RCC 7860 (cell line): ENCODE measurements around the gene C15orf62.

Experiments used
- DNase-seq: peaks from one replicate; pipeline ENCODE4 v3.0.0-alpha.2; 2015; ENCODE audit warnings: low spot score
- FAIRE-seq: peaks from 2 replicates; lab custom pipeline; 2012; peaks lifted over from hg19 to GRCh38; lab: Jason Lieb, UNC

C15orf62 gene

DNA sequence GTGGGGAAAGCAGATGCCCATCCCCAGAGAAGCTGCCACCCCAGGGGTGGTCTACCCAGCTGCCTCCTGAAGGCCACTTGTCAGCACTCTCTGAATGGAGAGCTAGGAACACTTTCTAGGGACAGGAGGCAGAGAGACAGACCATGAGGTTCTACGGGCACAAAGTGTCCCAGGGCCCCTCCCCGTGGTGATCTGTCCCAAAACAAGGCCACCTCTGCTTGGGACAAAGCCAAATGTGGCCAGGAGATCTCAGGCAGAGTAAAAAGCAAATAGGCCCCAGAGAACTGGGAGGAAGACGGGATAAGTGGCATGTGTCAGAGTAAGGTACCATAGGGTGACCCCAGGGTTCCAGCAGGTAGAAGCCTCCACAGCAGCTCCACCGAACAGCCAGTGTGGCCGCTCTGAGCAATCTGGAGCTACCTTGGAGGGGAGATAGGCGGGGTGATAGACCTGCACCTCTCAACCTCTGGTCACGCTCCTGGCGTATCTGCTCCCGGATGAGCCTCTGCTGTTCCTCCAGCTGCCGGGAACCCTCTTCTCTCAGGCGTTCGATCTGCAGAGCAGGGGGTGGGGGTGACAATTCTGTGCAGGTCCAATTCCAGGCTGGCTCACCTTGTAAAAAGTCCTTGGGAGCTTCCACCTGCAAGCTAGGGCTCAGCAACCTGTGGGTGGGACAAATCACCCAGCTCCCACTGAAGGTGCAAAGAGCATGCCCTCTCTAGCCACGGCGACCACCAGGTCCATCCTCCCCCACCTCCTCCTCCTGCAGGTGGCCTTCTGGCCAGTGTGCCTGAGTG, 6.2 kb downstream of the C15orf62 start:
- DNase-seq (no peak), FAIRE-seq (no peak)

DNA sequence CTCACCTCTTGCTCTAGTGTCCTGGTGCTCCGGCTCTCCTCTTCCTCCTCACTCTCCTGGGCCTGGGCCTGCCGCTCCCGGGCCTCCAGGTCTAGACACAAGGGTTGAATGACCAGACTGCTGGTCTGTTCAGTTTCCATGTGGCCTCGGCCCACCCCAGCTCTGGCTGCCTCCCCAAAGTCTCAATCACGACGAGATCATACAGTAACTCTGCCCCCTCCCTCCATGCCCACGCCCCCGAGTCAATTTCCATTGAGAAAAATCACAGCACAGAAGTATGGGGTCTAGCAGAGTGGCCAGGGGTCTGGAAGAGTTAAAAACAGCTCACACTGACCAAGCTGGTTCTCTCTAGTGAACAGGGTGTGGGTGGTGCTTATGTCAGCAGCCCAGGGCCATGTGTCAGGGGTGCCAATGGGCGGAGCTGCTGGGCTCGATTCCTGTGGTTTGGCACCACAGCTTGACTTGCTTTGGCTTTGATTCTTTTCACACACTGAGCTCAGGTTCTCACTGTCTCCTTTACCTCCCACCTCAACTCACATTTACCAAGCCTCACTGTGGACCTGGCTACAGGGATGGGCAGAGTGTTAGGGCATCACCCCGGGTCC, 6.9 kb downstream of the C15orf62 start:
- peak; percentile 17 for FAIRE-seq
- no peak for DNase-seq

DNA sequence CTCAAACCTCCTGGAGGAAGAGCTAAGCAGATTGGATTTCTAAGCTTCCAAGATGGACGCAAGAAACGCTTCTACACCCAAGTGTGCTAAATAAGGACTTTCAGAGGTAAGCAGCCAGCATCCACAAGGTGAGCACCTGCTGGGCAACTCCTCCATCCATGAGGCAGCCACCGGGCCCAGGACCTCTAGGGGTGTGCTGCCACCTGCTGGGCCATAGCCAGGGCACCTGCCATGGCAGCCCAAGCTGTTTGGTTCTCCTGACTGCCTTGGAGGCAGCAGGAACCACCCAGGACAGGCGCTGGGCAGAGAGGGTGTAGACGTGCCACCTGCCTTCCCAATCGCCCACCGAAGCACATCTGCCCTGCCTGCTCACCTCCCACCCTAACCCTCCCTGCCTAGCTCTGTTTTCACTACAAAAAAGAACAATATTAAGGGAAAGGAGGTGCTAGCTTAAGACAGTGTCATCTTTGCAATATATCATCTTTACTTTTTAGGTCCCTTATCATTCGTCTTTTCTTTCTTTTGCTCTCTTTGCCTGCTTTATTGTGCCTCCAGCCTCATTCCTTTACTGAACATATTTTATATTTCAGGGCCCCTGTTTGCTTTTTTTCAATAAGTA, 12.9 kb downstream of the C15orf62 start:
- DNase-seq = peak; percentile 36
- FAIRE-seq = no peak

DNA sequence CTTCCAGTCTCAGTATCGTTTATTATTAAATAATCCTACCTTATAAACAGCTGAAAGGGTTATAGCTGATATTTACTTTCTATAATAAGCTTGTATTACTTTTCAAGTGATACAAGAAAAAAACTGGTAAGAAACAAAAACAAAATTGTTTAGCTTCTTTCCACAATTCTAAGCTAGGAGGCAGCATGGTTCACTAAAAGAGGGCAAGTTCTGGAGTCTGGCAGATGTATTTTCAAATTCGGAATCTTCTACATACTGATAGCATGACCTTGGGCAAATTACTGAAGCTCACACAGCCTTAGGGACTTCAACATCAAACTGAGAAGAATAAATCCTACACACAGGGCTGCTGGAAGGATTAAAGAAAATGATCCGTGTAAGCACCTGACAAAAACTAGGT, 15.4 kb downstream of the C15orf62 start:
- no peak for FAIRE-seq
- DNase-seq = no peak

DNA sequence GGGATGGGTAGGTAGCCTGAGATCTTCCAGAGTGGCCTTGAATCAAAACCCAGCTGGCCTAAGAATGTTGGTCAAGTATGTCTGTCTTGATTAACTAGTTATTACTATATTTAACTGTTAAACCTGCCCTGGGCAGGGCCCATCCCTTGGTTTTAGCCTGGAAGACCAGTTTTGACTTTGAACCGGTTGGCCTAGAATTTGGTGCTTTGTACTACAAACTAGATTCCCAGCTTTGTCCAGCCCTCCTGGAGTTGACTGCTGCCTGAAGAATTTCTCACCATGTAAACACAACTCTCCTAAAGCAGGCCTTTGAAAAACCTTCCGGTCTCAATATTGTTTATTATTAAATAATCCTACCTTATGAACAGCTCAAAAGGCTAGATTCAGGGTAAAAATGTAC, 16.0 kb downstream of the C15orf62 start:
- no peak for DNase-seq
- no peak for FAIRE-seq

DNA sequence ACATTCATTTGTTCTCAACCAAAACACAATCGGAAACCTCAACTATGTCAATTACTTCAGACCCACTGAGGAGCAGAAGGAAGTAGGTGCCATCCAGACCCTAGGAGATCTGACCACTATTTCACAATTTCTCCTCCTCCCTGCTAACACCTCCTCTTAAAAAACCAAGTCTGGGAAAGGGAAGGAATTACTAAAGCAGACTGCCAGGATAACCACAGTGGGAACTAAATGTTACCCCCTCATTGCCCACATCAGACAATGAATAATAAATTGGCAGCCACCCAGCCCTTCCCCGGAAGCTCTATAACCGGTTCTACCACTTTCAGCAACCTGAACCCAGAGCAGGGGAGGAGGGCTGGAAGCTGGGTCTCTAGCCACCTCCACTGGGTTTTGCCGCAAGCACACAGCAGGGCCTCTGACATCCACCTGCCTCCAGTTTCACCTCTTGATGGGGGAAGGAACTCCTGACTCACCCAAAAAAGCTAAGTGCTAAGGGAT, 17.6 kb downstream of the C15orf62 start:
- DNase-seq (peak; percentile 80), FAIRE-seq (peak; percentile 82)

DNA sequence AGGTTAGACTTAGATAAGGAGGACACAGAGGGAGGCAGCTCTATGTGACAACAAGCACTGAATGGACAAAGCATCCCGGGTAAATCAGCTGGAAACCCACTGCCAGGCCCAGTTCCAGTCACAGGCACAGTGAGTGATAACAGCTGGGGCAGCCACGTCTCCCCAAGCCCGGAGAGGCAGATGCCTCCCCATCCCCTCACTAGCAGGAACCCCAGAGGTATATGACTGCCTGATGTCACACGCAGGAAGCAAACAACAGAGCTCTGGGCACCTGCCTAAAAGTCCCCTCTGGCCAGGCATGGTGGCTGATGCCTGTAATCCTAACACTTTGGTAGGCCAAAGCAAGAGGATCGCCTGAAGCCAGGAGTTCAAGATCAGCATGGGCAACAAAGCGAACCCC, 18.2 kb downstream of the C15orf62 start:
- no peak for DNase-seq
- FAIRE-seq = no peak

DNA sequence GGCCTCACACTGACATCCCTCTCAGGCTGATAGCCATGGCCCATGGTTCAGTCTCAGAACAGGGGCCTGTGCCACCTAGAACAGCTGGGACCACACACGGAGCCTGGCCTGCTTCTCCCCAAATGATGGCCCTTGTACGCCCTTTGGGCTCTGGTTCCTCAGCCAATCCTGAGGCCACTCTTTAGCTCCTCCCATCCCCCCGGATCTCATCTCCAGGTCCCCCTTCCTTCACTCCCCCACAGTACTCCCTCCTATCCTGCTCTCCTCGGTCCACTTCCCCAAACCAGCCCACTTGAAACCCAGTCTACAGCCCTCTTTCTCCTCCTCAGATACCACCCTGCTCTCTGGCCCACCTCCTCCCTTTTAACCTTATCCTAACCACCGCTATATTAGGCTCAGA, 19.3 kb downstream of the C15orf62 start:
- no peak for DNase-seq
- no peak for FAIRE-seq

DNA sequence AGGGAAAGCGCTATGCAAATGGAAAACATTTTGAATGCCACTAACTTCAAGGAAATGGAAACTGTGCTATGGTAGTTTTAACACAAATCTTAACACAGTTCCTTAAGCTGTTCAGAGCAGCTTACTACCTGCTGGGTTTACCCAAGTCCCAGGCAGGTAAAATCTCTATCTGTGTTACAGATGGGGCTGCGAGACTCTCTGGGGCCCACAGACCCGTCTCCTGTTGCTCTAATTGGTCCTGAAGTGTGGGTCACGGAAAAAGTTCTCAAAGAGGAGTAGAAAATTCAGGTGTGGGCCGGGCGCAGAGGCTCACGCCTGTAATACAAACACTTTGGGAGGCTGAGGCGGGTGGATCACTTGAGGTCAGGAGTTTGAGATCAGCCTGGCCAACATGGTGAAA, 20.2 kb downstream of the C15orf62 start:
- FAIRE-seq (no peak), DNase-seq (no peak)

DNA sequence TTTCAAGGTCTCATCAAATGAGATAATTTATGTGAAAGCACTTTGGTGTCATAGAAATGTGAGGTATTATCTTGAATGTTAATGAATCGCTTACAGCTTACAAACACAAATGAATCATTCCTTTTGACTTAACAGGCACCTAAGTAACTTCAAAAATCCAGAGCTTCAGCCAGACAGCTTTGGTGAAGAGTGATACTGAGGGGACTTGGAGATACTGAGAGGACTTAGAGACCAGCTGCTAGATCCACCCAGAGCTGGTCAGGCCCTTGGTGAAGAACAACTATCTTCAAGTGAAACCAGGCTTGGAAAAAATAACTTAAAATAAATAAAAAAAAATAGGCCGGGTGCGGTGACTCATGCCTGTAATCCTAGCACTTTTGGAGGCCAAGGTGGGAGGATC, 20.9 kb downstream of the C15orf62 start:
- no peak for DNase-seq
- FAIRE-seq = no peak

DNA sequence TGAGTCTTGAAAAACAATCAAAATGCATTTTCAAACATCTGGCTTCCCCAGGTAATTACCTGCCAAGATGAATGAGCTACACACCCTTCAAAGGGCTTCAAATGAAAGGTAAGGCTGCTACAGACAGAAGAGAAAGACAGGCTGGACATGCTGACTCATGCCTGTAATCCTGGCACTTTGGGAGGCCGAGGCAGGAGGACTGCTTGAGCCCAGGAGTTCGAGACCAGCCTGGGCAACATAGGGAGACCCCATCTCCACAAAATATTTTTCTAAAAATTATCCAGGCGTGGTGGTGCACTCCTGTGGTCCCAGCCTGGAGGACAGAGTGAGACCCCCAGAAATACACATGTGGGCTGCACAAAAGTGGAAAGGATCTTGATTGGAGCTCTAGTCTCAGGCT, 22.6 kb downstream of the C15orf62 start:
- FAIRE-seq (no peak), DNase-seq (no peak)

DNA sequence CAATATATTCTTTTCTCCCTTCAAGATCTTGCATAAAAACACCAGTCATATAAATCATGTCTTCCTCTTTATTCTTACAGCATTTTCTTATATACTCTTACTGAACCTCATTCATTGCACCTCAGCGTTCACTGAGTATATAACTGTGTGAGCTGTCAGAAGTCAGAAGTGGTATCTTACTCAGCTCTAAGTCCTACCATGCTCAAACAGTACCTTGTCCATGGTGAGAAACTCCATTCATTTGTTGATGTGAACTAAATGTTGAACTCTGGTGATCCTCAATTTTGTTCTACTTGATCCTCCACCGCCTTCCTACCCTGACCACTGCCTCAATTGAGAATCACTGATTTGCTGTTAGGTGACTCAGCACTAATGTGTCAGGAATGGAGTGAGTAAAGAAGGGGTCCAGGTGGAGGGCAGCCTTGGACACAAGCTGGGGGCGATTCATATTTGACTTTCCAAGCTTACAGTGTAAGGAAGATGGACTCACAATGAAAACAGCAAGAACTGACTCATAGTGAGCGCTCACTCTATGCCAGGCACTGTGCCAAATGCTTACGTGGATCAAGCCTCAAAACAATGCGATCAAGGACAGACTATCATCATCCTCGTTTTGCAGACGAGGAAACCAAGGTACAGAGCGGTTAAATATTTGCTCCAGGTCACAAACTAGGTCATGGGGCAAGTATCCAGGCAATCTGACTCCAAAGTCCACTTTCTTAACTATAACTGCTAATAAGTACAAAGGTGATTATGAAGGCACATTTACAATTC, 23.6 kb downstream of the C15orf62 start:
- DNase-seq (peak; percentile 92), FAIRE-seq (peak; percentile 86)

DNA sequence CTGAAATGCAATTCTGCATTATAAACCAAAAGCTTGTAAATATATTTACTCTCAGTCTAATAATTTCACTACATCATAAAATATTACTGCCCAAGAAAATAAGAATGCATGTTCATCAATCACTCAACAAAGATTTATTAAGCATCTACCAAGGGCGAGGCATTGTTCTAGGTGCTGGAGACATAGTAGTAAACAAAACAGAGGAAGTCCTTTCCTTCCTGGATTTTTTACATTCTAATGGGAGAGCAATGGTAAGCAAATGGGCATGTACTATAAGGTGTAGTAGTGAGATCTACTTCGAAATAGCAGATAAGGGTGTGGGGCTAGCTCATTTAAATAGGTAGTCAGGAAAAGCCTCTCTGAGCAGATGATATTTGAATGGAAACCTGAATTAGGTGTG, 26.3 kb downstream of the C15orf62 start:
- DNase-seq (no peak), FAIRE-seq (no peak)

DNA sequence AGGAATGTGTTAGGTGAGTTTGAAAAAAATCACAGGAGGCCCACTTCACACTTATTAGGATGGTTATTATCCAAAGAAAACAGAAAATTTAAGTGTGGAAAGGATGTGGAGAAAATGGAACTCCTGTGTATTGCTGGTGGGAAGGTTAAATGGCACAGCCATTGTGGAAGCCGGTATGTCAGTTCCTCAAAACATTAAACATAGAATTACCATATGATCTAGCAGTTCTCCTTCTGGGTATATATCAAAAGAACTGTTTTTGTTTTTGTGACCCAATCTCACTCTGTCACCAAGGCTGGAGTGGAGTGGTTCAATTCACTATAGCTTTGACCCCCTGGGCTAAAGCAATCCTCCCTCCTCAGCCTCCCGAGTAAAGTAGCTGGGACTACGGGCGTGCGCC, 26.7 kb downstream of the C15orf62 start:
- FAIRE-seq (no peak), DNase-seq (no peak)

DNA sequence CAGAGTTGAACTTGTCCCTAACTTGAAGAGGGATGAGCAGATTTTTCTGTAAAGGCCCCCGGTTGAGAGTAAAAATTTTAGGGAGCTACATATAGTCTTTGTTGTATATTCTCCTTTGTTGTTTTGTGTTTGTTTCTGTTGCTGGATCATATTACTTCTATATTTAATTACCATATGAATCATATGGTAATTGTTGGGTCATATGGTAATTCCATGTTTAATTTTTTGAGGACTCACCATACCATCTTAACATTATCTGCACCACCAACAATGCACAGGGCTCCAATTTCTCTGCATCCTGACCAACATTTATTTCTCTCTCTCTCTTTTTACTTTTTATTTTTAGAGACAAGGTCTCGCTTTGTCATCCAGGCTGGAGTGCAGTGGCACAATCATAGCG, 29.7 kb downstream of the C15orf62 start:
- no peak for DNase-seq
- no peak for FAIRE-seq

DNA sequence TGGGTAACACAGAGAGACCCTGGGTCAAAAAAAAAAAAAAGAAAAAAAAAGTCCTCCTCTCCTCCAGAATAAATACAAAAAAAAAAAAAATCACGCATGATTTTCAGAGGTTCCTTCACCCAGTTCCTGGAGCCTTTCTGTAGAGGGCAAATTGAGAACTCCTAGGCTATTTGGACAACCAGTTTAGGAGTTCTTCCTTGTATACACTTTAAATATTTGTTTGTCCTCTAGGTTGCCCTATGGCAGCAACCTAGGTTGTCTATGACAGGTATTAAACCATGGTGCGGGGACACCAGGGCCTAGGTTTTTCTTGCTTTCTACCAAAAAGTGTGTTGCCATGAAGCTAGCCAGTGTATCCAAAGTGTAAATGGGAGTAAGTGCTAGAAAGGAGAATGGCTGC, 33.3 kb downstream of the C15orf62 start:
- no peak for FAIRE-seq
- DNase-seq = no peak

DNA sequence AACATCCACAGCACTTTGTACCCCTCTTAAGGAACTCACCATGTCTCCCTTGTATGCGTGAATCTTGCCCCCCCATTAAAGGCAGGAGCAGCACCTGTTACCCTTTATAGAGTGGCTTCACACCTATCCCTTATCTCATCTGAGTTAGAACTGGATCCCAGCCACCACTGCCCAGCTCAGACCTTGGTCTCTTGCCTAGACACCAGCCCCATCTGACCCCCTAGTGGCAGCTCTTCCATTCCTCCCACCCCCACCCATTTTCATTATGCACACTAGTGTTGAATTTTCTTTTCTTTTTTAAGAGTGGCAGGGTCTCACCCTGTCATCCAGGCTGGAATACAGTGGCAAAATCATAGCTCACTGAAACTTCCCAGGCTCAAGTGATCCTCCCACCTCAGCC, 33.9 kb downstream of the C15orf62 start:
- FAIRE-seq (no peak), DNase-seq (no peak)

DNA sequence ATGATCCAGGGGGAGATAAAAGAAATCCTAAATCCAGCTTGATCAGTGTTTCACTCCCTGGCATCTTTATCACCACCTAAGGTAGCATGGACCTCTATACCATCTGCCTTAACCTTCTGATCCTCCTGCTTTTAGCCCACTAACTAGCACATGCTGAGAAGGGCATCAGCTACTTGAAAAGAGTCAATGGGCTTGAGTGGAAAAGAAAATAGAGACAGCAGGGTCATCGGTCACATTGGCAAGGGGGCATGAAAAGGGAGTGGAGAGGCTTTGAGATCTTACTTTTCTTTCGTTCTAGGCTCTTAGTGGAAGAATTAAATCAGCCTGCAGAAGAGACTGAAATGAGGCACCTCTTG, 36.9 kb downstream of the C15orf62 start:
- DNase-seq (no peak), FAIRE-seq (no peak)

DNA sequence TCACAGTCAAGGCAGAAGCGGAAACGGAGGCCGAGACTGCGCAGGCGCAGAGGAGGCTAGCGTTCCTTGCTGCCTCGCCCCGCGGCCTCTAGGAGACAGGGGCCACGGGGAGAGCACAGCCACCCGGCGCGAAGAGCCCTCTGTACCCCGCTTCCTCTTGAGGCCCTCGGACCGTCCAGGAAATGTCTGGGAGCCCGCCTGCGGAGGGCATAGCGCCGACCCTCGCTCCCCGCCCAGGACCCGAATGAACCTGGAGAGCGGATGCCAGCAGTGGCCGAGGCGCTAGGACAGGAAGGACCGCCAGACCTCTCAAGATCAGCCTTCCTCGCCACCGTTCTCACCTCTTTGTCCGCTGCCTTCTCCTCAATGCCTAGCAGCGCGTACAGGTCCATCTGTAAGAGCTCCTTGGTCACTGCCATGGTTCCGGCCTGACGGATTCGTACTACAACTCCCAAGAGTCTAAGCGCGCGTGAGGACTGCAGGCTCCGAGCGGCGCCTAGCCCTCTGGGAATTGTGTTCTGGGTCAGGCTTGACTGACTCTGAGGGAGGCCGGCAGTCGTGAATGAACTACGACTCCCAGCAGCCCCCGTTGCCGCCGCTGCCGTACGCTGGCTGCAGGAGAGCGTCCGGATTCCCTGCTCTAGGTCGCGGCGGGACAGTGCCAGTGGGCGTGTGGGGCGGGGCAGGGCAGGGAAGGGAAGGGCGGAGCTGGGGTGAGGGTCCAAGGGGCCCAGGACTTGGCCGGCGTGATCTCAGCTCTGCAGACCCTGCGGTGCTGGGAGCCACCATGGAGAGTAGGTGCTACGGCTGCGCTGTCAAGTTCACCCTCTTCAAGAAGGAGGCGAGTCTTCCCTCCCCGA, 37.5 kb downstream of the C15orf62 start, which contains the start of the genes DNAJC17 and ZFYVE19:
TSS of gene DNAJC17 (minus strand) at position 446 of the 860 bp plus-strand sequence. CDS start at position 419, 27 bp downstream.
TSS of gene ZFYVE19 (plus strand) at position 62 of the 860 bp plus-strand sequence. CDS start at position 563, 501 bp downstream.
- DNase-seq = peak; percentile 93
- peak; percentile 77 for FAIRE-seq

DNA sequence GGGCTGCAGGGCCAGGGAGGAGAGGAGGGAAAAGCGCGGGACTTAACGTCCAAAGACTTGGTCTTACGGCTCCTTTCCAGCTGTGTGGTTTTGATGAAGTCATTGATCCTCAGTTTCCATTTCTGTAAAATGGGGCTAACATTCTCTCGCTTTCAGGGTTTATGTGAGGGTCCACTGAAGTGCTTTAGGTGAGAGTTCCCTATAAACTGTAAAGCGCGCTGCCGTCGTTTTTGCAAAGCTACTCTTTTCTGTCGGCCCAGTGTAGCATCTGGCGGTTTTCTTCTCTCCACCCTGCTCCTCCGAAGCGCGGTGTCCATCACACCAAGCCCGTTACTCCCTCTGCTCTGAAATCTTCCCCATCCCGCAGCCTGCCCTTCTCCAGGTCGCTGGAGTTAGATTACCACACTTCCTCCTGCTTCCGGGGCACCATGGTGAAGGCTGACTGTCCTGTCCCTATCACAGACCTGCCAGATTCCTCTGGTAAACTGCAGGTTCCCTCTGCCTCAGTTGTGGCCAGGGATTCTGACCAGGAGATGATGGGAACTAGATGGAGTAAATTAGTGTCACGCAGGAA, 38.2 kb downstream of the C15orf62 start:
- no peak for DNase-seq
- FAIRE-seq = no peak
